Measurements from ENCODE around the gene CEP112. TPM values are rescaled to one million over a fixed set of nuclear protein-coding genes. Genes with fewer than 3 reads are reported as not detected.

Gene CEP112
- total RNA-seq, 1 donor from 2014 or later, result 26.3 TPM

GRCh38 chr17:66233023-66233753 is 41.3 kb upstream of the CEP112 start:
- H3K27me3 Mint-ChIP-seq (ENCODE audit: unreplicated experiment), result no peaks in the 10 kb centered on the region
- no peak overlapping the region for H3K27ac Mint-ChIP-seq (ENCODE audit: unreplicated experiment)
- DNase-seq (ENCODE audit: low spot score), result no peak
- no peaks in the 10 kb centered on the region for H3K9me3 Mint-ChIP-seq (ENCODE audit: unreplicated experiment)
- H3K36me3 Mint-ChIP-seq (ENCODE audit: low read depth, unreplicated experiment), result no peaks in the 10 kb centered on the region
- H3K4me1 Mint-ChIP-seq (ENCODE audit: unreplicated experiment), result no peaks in the 10 kb centered on the region
- no peak overlapping the region for H3K4me3 Mint-ChIP-seq (ENCODE audit: unreplicated experiment)
- TF ChIP-seq, protein P1, sequence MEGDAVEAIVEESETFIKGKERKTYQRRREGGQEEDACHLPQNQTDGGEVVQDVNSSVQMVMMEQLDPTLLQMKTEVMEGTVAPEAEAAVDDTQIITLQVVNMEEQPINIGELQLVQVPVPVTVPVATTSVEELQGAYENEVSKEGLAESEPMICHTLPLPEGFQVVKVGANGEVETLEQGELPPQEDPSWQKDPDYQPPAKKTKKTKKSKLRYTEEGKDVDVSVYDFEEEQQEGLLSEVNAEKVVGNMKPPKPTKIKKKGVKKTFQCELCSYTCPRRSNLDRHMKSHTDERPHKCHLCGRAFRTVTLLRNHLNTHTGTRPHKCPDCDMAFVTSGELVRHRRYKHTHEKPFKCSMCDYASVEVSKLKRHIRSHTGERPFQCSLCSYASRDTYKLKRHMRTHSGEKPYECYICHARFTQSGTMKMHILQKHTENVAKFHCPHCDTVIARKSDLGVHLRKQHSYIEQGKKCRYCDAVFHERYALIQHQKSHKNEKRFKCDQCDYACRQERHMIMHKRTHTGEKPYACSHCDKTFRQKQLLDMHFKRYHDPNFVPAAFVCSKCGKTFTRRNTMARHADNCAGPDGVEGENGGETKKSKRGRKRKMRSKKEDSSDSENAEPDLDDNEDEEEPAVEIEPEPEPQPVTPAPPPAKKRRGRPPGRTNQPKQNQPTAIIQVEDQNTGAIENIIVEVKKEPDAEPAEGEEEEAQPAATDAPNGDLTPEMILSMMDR (IDR thresholded peaks at IDR 0.05; ENCODE audit: unreplicated experiment), result no peak

DNA sequence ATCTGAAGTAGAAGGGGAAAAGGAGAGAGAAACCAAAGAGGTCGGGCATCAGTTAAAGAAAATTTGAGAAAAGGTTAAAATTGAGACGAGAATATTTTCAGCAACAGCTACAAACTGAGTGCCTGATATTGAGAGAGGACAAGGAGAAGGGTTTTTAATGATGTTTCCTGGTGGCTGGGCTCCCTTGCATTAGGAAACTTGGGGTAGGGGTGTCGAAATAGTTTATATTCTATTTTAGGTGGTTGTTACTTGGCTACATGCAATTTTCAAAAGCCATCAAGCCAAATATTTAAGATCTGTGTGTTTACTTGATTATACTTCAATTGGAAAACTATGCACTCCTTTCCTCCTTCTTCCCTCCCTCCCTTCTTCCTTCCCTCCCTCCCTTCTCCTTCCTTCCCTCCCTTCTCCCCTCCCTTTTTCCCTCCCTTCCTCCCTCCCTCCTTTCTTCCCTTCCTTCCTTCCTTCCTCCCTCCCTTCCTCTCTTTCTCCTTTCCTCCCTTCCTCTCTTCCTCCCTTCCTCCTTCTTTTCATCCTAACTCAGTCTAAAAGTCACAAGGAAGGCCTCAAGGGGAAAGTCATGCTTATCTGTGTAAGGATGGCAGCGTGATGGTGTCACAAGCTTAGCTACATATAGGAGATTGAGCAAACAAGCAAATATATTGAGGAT is 39.1 kb upstream of the CEP112 start:
- Mint-ChIP-seq H3K27ac (ENCODE audit: unreplicated experiment) (no peak overlapping the region), H3K27me3 (ENCODE audit: unreplicated experiment) (no peaks in the 10 kb centered on the region), H3K36me3 (ENCODE audit: low read depth, unreplicated experiment) (no peaks in the 10 kb centered on the region), H3K4me3 (ENCODE audit: unreplicated experiment) (no peak overlapping the region), H3K9me3 (ENCODE audit: unreplicated experiment) (no peaks in the 10 kb centered on the region), H3K4me1 (ENCODE audit: unreplicated experiment) (no peaks in the 10 kb centered on the region)
- TF ChIP-seq, protein P1 (IDR thresholded peaks at IDR 0.05; ENCODE audit: unreplicated experiment), result no peak
- no peak for DNase-seq (ENCODE audit: low spot score)

GRCh38 chr17:66229783-66230538 is 38.0 kb upstream of the CEP112 start:
- H3K27ac Mint-ChIP-seq (ENCODE audit: unreplicated experiment), result no peak overlapping the region
- no peaks in the 10 kb centered on the region for H3K4me1 Mint-ChIP-seq (ENCODE audit: unreplicated experiment)
- H3K4me3 Mint-ChIP-seq (ENCODE audit: unreplicated experiment), result no peak overlapping the region
- TF ChIP-seq, protein P1 (IDR thresholded peaks at IDR 0.05; ENCODE audit: unreplicated experiment), result no peak
- no peaks in the 10 kb centered on the region for H3K9me3 Mint-ChIP-seq (ENCODE audit: unreplicated experiment)
- DNase-seq (ENCODE audit: low spot score), result no peak
- no peaks in the 10 kb centered on the region for H3K27me3 Mint-ChIP-seq (ENCODE audit: unreplicated experiment)
- no peaks in the 10 kb centered on the region for H3K36me3 Mint-ChIP-seq (ENCODE audit: low read depth, unreplicated experiment)

DNA sequence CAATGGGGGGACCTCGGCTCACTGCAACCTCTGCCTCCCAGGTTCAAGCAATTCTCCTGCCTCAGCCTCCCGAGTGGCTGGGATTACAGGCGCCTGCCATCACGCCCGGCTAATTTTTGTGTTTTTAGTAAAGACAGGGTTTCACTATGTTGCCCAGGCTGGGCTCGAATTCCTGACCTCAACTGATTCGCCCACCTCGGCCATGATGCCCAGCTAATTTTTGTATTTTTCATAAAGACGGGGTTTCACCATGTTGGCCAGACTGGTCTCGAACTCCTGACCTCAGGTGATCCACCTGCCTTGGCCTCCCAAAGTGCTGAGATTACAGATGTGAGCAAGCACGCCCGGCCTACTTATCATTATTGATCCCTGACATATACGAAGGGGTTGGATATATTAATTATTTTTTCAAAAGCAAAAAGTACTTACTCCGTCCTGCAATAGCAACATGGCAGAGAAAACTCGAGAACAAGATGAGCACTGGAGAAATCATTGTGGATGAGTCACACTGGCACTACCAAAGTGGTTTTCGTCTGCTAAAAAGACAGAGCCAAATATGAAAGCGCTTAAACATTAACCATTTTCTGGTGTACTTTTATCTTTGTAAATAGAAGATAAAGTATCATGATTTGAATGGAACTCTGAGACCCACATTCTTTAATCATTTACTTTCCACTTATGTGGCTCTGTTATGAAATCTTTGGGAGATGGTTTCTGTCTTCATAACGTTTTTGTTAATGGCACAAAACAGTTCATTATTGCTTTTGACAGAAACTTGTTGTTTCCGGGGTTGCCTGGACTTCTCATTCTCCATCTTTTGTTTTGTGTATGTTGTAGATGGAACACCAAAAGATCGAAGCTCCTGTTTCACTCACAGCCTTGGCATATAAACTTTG is 37.2 kb upstream of the CEP112 start, which contains the start of gene APOH:
Gene APOH (minus strand): TSS at position 529 of the 896 bp plus-strand sequence. CDS start 36 bp downstream, at position 493.
- DNase-seq (ENCODE audit: low spot score), result no peak
- TF ChIP-seq, protein P1 (IDR thresholded peaks at IDR 0.05; ENCODE audit: unreplicated experiment), result no peak
- Mint-ChIP-seq H3K9me3 (ENCODE audit: unreplicated experiment) (no peaks in the 10 kb centered on the region), H3K27ac (ENCODE audit: unreplicated experiment) (no peak within 1 kb of the TSS), H3K4me3 (ENCODE audit: unreplicated experiment) (no peak within 1 kb of the TSS), H3K4me1 (ENCODE audit: unreplicated experiment) (no peaks in the 10 kb centered on the region), H3K27me3 (ENCODE audit: unreplicated experiment) (no peaks in the 10 kb centered on the region), H3K36me3 (ENCODE audit: low read depth, unreplicated experiment) (no peaks in the 10 kb centered on the region)
